A673 (cell line): ENCODE data around the gene CAB39. TPM values are rescaled to one million over a fixed set of nuclear protein-coding genes. Genes with fewer than 3 reads are reported as not detected.

ENCODE experiments used
- BruUV-seq: library from RNA; stranded (reverse); fragments of 400-500 nt; replicated peaks from 2 replicates; lab custom pipeline; 2021; lab: Mats Ljungman, UMichigan
- CTCF ChIA-PET: fragments of 300-600 bp; sonication (Branson Sonifier 250); formaldehyde crosslinking; loops from one replicate; lab custom pipeline; 2022; ENCODE audit warnings: antibody characterized with exemption; lab: Charles Lee
- POLR2A ChIA-PET: fragments of 300-600 bp; sonication (Branson Sonifier 250); formaldehyde crosslinking; loops from one replicate; lab custom pipeline; 2022; ENCODE audit warnings: antibody characterized with exemption; ENCODE audit not compliant: low non-redundant PET; lab: Charles Lee
- DNase-seq: peaks from one replicate; pipeline ENCODE4 v3.0.0-alpha.2; 2015; ENCODE audit warnings: low spot score
- H3K27ac ChIP-seq: fragments of 200-600 bp; sonication (generic); 2 replicates; pipeline ENCODE4 v1.5.1; 2016; ENCODE audit warnings: mixed run types, low read depth, mild to moderate bottlenecking, mixed read lengths, antibody characterized with exemption, low read length; ENCODE audit not compliant: poor library complexity, severe bottlenecking
- H3K27me3 ChIP-seq: fragments of 200-600 bp; sonication (generic); replicated peaks from 2 replicates; pipeline ENCODE4 v1.6.1; 2017; ENCODE audit warnings: mixed run types, low read depth, mild to moderate bottlenecking, mixed read lengths, antibody characterized with exemption, low read length; ENCODE audit not compliant: insufficient read depth, poor library complexity
- H3K36me3 ChIP-seq: fragments of 200-600 bp; sonication (generic); 2 replicates; pipeline ENCODE4 v1.6.1; 2016; ENCODE audit warnings: mixed run types, mild to moderate bottlenecking, mixed read lengths, antibody characterized with exemption, low read length; ENCODE audit not compliant: insufficient read depth, poor library complexity, severe bottlenecking
- H3K4me1 ChIP-seq: fragments of 200-600 bp; sonication (generic); 2 replicates; pipeline ENCODE4 v1.6.1; 2017; ENCODE audit warnings: mixed run types, mild to moderate bottlenecking, mixed read lengths, antibody characterized with exemption, low read length; ENCODE audit not compliant: insufficient read depth, poor library complexity, severe bottlenecking
- H3K4me3 ChIP-seq: fragments of 200-600 bp; sonication (generic); 2 replicates; pipeline ENCODE4 v1.5.1; 2016; ENCODE audit warnings: low read depth, mixed run types, mild to moderate bottlenecking, mixed read lengths, low read length; ENCODE audit not compliant: poor library complexity, severe bottlenecking
- H3K9me3 ChIP-seq: fragments of 200-600 bp; sonication (generic); 2 replicates; pipeline ENCODE4 v1.6.1; 2016; ENCODE audit warnings: mixed run types, low read depth, mild to moderate bottlenecking, mixed read lengths, antibody characterized with exemption, low read length; ENCODE audit not compliant: poor library complexity, severe bottlenecking
- CTCF ChIP-seq: fragments of 300-800, 200-600 bp; sonication (generic); conservative IDR thresholded peaks from 2 replicates; pipeline ENCODE4 v1.5.1; 2017; ENCODE audit warnings: low read depth, mild to moderate bottlenecking, antibody characterized with exemption, low read length, moderate library complexity, mixed read lengths
- EZH2 ChIP-seq: fragments of 200-600 bp; sonication (generic); IDR thresholded peaks from 2 replicates; pipeline ENCODE4 v1.6.1; 2017; ENCODE audit warnings: borderline replicate concordance, low read depth, mild to moderate bottlenecking, mixed read lengths, antibody characterized with exemption, low read length; ENCODE audit not compliant: poor library complexity, severe bottlenecking
- intact Hi-C: fragments of 100-400 bp; cut with micrococcal nuclease; formaldehyde crosslinking; loops from one replicate; pipeline ENCODE4 v1.10.0; 2022; ENCODE audit not compliant: unreplicated experiment
- total RNA-seq: library from RNA; stranded (reverse); gene quantifications from 2 replicates; pipeline ENCODE4 v1.2.3, GENCODE V29; 2021

The CAB39 gene
- total RNA-seq, 1 experiment from 2014 or later: 58.2 TPM

DNA sequence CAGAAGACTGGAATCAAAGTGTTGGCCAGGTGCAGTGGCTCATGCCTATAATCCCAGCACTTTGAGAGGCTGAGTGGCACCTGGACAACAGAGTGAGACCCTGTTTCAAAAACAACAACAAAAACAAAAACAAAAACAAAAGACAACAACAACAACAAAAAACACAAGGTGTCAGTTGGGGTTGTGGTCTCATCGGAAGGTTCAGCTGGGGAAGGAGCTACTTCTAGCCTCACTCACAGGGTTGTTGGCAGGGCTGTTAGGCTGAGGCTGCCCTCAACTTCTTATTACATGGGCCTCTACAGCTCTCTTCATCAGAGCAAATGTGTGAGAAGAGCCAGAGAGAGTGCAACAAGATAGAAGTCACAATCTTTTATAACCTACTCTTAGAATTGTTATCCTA is 34.6 kb upstream of the CAB39 start:
- H3K4me3 ChIP-seq: no peak overlapping the region
- H3K4me1 ChIP-seq: no peaks in the 10 kb centered on the region
- no TSS peak for BruUV-seq
- no peak for DNase-seq
- intact Hi-C loops: no loop called here
- H3K27ac ChIP-seq: no peak overlapping the region
- no peaks in the 10 kb centered on the region for H3K27me3 ChIP-seq
- ChIA-PET POLR2A (no interaction called here), CTCF (no interaction called here)
- H3K36me3 ChIP-seq: no peaks in the 10 kb centered on the region
- no peak for TF ChIP-seq EZH2
- TF ChIP-seq CTCF: no peak
- H3K9me3 ChIP-seq: no peaks in the 10 kb centered on the region

GRCh38 chr2:230678451-230678850 is 34.2 kb upstream of the CAB39 start:
- no peaks in the 10 kb centered on the region for H3K36me3 ChIP-seq
- no peaks in the 10 kb centered on the region for H3K4me1 ChIP-seq
- BruUV-seq: no TSS peak
- no peak for TF ChIP-seq EZH2
- TF ChIP-seq CTCF: no peak
- ChIA-PET CTCF (no interaction called here), POLR2A (no interaction called here)
- H3K9me3 ChIP-seq: no peaks in the 10 kb centered on the region
- intact Hi-C loops: no loop called here
- no peak overlapping the region for H3K27ac ChIP-seq
- H3K4me3 ChIP-seq: no peak overlapping the region
- no peaks in the 10 kb centered on the region for H3K27me3 ChIP-seq
- no peak for DNase-seq

- peaks cover 11% of the 10 kb centered on the region for H3K4me1 ChIP-seq
- H3K27ac ChIP-seq: no peak overlapping the region
- no TSS peak for BruUV-seq
- H3K36me3 ChIP-seq: no peaks in the 10 kb centered on the region
- H3K4me3 ChIP-seq: no peak overlapping the region
- POLR2A ChIA-PET: no interaction called here
- DNase-seq: no peak
- intact Hi-C loops: no loop called here
- CTCF ChIA-PET: no interaction called here
- H3K9me3 ChIP-seq: no peaks in the 10 kb centered on the region
- no peak for TF ChIP-seq CTCF
- TF ChIP-seq EZH2: no peak
- no peaks in the 10 kb centered on the region for H3K27me3 ChIP-seq
These were observed 32.0 kb upstream of the CAB39 start for GRCh38 chr2:230680463-230681170.
